SJCRH30 (cell line): Measurements from ENCODE around the gene HS1BP3. TPM values are rescaled to one million over a fixed set of nuclear protein-coding genes. Genes with fewer than 3 reads are reported as not detected.

Source experiments
- DNase-seq, 2 experiments: peaks; one replicate each; pipeline ENCODE4 v3.0.0-alpha.2; 2015 to 2020
- H3K27ac ChIP-seq: fragments of 250-450 bp; sonication (Bioruptor Pico); 2 replicates; pipeline ENCODE4 v1.5.1; 2020; ENCODE audit warnings: mild to moderate bottlenecking, moderate library complexity
- H3K27me3 ChIP-seq: fragments of 250-450 bp; sonication (Bioruptor Pico); 2 replicates; pipeline ENCODE4 v1.5.1; 2020; ENCODE audit warnings: mild to moderate bottlenecking, moderate library complexity
- H3K36me3 ChIP-seq: fragments of 250-450 bp; sonication (Bioruptor Pico); 2 replicates; pipeline ENCODE4 v1.5.1; 2020; ENCODE audit warnings: mild to moderate bottlenecking, moderate library complexity
- H3K4me1 ChIP-seq: fragments of 250-450 bp; sonication (Bioruptor Pico); 2 replicates; pipeline ENCODE4 v1.5.1; 2020; ENCODE audit warnings: mild to moderate bottlenecking, moderate library complexity
- H3K4me3 ChIP-seq: fragments of 250-450 bp; sonication (Bioruptor Pico); 2 replicates; pipeline ENCODE4 v1.5.1; 2020; ENCODE audit warnings: mild to moderate bottlenecking, moderate library complexity
- H3K9me3 ChIP-seq: fragments of 250-450 bp; sonication (Bioruptor Pico); replicated peaks from 2 replicates; pipeline ENCODE4 v1.5.1; 2020; ENCODE audit warnings: mild to moderate bottlenecking, moderate library complexity
- total RNA-seq: library from RNA; depleted of rRNA; stranded (reverse); fragments of >200 nt; shearing (Covaris generic); gene quantifications from 2 replicates; pipeline ENCODE4 v1.2.3, GENCODE V29; 2014

Gene HS1BP3
- total RNA-seq, 1 experiment from 2014 or later, result 14.7 TPM

- DNase-seq, result no peak
- no peaks in the 10 kb centered on the region for H3K27me3 ChIP-seq
- H3K4me1 ChIP-seq, result peaks cover 58% of the 10 kb centered on the region
- no peak overlapping the region for H3K27ac ChIP-seq
- no peaks in the 10 kb centered on the region for H3K36me3 ChIP-seq
- no peak overlapping the region for H3K4me3 ChIP-seq
- no peaks in the 10 kb centered on the region for H3K9me3 ChIP-seq
These were observed 56.7 kb downstream of the HS1BP3 start for GRCh38 chr2:20594048-20594750.

GRCh38 chr2:20593072-20594034 lies 57.5 kb downstream of the HS1BP3 start:
- DNase-seq, result peak; percentile 57 to 60
- H3K4me1 ChIP-seq, result peaks cover 56% of the 10 kb centered on the region
- no peak overlapping the region for H3K4me3 ChIP-seq
- H3K36me3 ChIP-seq, result no peaks in the 10 kb centered on the region
- no peaks in the 10 kb centered on the region for H3K9me3 ChIP-seq
- peak overlapping the region; percentile 28 for H3K27ac ChIP-seq
- H3K27me3 ChIP-seq, result no peaks in the 10 kb centered on the region

GRCh38 chr2:20592106-20593071 lies 58.5 kb downstream of the HS1BP3 start:
- Histone ChIP-seq H3K9me3 (no peaks in the 10 kb centered on the region), H3K27ac (no peak overlapping the region), H3K4me1 (peaks cover 56% of the 10 kb centered on the region), H3K4me3 (no peak overlapping the region), H3K27me3 (no peaks in the 10 kb centered on the region), H3K36me3 (no peaks in the 10 kb centered on the region)
- DNase-seq, result no peak

GRCh38 chr2:20590704-20591515 lies 60.0 kb downstream of the HS1BP3 start:
- peak in 1 of 2 experiments; percentile 43 for DNase-seq
- peaks cover 42% of the 10 kb centered on the region for H3K4me1 ChIP-seq

GRCh38 chr2:20589975-20590703 lies 60.8 kb downstream of the HS1BP3 start:
- DNase-seq, result peak in 1 of 2 experiments; percentile 48
- H3K4me3 ChIP-seq, result no peak overlapping the region
- no peaks in the 10 kb centered on the region for H3K36me3 ChIP-seq
- peaks cover 41% of the 10 kb centered on the region for H3K4me1 ChIP-seq
- no peak overlapping the region; the same call in 1 of the 2 replicates for H3K27ac ChIP-seq
- H3K27me3 ChIP-seq, result no peaks in the 10 kb centered on the region
- H3K9me3 ChIP-seq, result no peaks in the 10 kb centered on the region

More at GRCh38 chr2:20590704-20591515, 60.0 kb downstream of the HS1BP3 start:
- H3K36me3 ChIP-seq, result no peaks in the 10 kb centered on the region
- no peak overlapping the region for H3K27ac ChIP-seq
- H3K4me3 ChIP-seq, result no peak overlapping the region
- no peaks in the 10 kb centered on the region for H3K9me3 ChIP-seq
- no peaks in the 10 kb centered on the region for H3K27me3 ChIP-seq

- no peak for DNase-seq
- H3K4me3 ChIP-seq, result no peak overlapping the region
- H3K36me3 ChIP-seq, result no peaks in the 10 kb centered on the region
- H3K4me1 ChIP-seq, result peaks cover 43% of the 10 kb centered on the region
- H3K27ac ChIP-seq, result no peak overlapping the region
- H3K9me3 ChIP-seq, result no peaks in the 10 kb centered on the region
- no peaks in the 10 kb centered on the region for H3K27me3 ChIP-seq
These were observed 61.7 kb downstream of the HS1BP3 start for GRCh38 chr2:20588918-20589871.

GRCh38 chr2:20585710-20586594 lies 64.9 kb downstream of the HS1BP3 start:
- Histone ChIP-seq H3K4me1 (peaks cover 41% of the 10 kb centered on the region), H3K9me3 (no peaks in the 10 kb centered on the region), H3K27ac (peak overlapping the region; percentile 92; the same call in 1 of the 2 replicates), H3K27me3 (no peaks in the 10 kb centered on the region), H3K36me3 (no peaks in the 10 kb centered on the region), H3K4me3 (no peak overlapping the region)
- no peak for DNase-seq

- Histone ChIP-seq H3K27ac (peak overlapping the region; percentile 92), H3K9me3 (no peaks in the 10 kb centered on the region), H3K36me3 (no peaks in the 10 kb centered on the region), H3K27me3 (no peaks in the 10 kb centered on the region), H3K4me1 (peaks cover 42% of the 10 kb centered on the region), H3K4me3 (no peak overlapping the region)
- DNase-seq, result no peak
These were observed 65.6 kb downstream of the HS1BP3 start for GRCh38 chr2:20585359-20585709.

GRCh38 chr2:20584399-20585358 lies 66.2 kb downstream of the HS1BP3 start:
- no peak overlapping the region; the same call in 1 of the 2 replicates for H3K4me3 ChIP-seq

GRCh38 chr2:20584045-20584398 lies 66.9 kb downstream of the HS1BP3 start:
- no peaks in the 10 kb centered on the region for H3K9me3 ChIP-seq
- H3K27me3 ChIP-seq, result no peaks in the 10 kb centered on the region
- H3K27ac ChIP-seq, result peak overlapping the region; percentile 92
- DNase-seq, result no peak
- no peaks in the 10 kb centered on the region for H3K36me3 ChIP-seq
- H3K4me1 ChIP-seq, result peaks cover 38% of the 10 kb centered on the region
- no peak overlapping the region for H3K4me3 ChIP-seq

More at GRCh38 chr2:20584399-20585358, 66.2 kb downstream of the HS1BP3 start:
- H3K36me3 ChIP-seq, result no peaks in the 10 kb centered on the region
- H3K27me3 ChIP-seq, result no peaks in the 10 kb centered on the region
- peaks cover 42% of the 10 kb centered on the region for H3K4me1 ChIP-seq
- H3K9me3 ChIP-seq, result no peaks in the 10 kb centered on the region
- peak overlapping the region; percentile 92 for H3K27ac ChIP-seq
- DNase-seq, result peak; percentile 95 to 97
